HUDEP-2 (cell line): ENCODE measurements around the gene PEX10.

Experiments
- DNase-seq, 76 experiments: peaks; one replicate each; lab custom pipeline; 2025; ENCODE audit not compliant: unreplicated experiment in 76 of 76; lab: John Stamatoyannopoulos, UW

PEX10 gene

GRCh38 chr1:2355373-2356261 is 56.7 kb downstream of the PEX10 start:
- no peak for DNase-seq

- no peak for DNase-seq
Observed at GRCh38 chr1:2354511-2355372, 57.6 kb downstream of the PEX10 start.
